ENCODE data around the gene ZNF488. TPM values are rescaled to one million over a fixed set of nuclear protein-coding genes. Genes with fewer than 3 reads are reported as not detected.

The ZNF488 gene
- total and polyA plus RNA-seq, 10 of the 15 experiments (the other 5 are each of a cell fraction or from before 2014, with no cell fraction given), result not detected

GRCh38 chr10:47351899-47352815 is 31.9 kb downstream of the ZNF488 start (continued):
- TF ChIP-seq ZNF592 (IDR thresholded peaks at IDR 0.05), result no peak

GRCh38 chr10:47350671-47351640 is 33.1 kb downstream of the ZNF488 start:
- BruUV-seq (replicated peaks), result no TSS peak
- Histone ChIP-seq H2AFZ (ENCODE audit: control insufficient read depth, low read depth, low read length) (no peak overlapping the region), H3K27me3 (replicated peaks in 1 of 2; ENCODE audit: control insufficient read depth in 2 of 2, insufficient read depth in 2 of 2, low read length in 1 of 2) (no peaks in the 10 kb centered on the region; a peak in 1 of 4 replicates), H4K20me1 (ENCODE audit: control insufficient read depth, insufficient read depth) (no peaks in the 10 kb centered on the region), H3K79me2 (ENCODE audit: control insufficient read depth, insufficient read depth, low read length) (no peaks in the 10 kb centered on the region), H3K4me2 (ENCODE audit: control insufficient read depth, insufficient read depth) (no peak overlapping the region), H3K4me3 (no peak overlapping the region), H3K27ac (ENCODE audit: control insufficient read depth, insufficient read depth) (no peak overlapping the region), H3K36me3 (ENCODE audit: control insufficient read depth in 2 of 2, insufficient read depth in 2 of 2, low read length in 1 of 2) (no peaks in the 10 kb centered on the region), H3K9me3 (replicated peaks; ENCODE audit: control insufficient read depth, insufficient read depth, low read length) (no peaks in the 10 kb centered on the region), H3K4me1 (ENCODE audit: control insufficient read depth, insufficient read depth, low read length) (no peaks in the 10 kb centered on the region), H3K9ac (ENCODE audit: control insufficient read depth, insufficient read depth, low read length) (no peak overlapping the region)
- POLR2A ChIA-PET, result no interaction called here
- in situ Hi-C loops (cut with MboI), result no loop called here
- ATAC-seq, result no peak
- intact Hi-C loops (cut with micrococcal nuclease; ENCODE audit: unreplicated experiment), result no loop called here
- DNase-seq (ENCODE audit: low read depth, low spot score), result no peak
- no peak for FAIRE-seq
- SMC1A ChIA-PET (ENCODE audit: uncharacterized antibody, unreplicated experiment), result no interaction called here
- CTCF ChIA-PET, result no interaction called here
- RAD21 ChIA-PET (ENCODE audit: unreplicated experiment), result no interaction called here
- 48% methylated on average over 39 of the region's 39 CpGs for WGBS (ENCODE audit: insufficient coverage, insufficient replicate concordance, low lambda C conversion rate, missing lambda C conversion rate)
- no peak for TF ChIP-seq TARDBP (IDR thresholded peaks at IDR 0.05; ENCODE audit: borderline replicate concordance)
- no peak for TF ChIP-seq ZSCAN29 (IDR thresholded peaks at IDR 0.05)
- no peak for TF ChIP-seq YY1 (IDR thresholded peaks at IDR 0.05; ENCODE audit: low read depth, low read length)
- no peak for TF ChIP-seq ZZZ3 (IDR thresholded peaks at IDR 0.05; ENCODE audit: control insufficient read depth, insufficient read length, low read depth)
- TF ChIP-seq ZNF207 (IDR thresholded peaks at IDR 0.05; ENCODE audit: borderline replicate concordance), result no peak
- no peak for TF ChIP-seq REST (IDR thresholded peaks at IDR 0.05; ENCODE audit: low read depth, low read length)
- no peak for TF ChIP-seq RFX5 (IDR thresholded peaks at IDR 0.05; ENCODE audit: low read depth, low read length)
- TF ChIP-seq TCF3 (IDR thresholded peaks at IDR 0.05; ENCODE audit: borderline replicate concordance, insufficient read depth, low read depth, low read length), result no peak
- no peak for TF ChIP-seq JUND (IDR thresholded peaks at IDR 0.05; ENCODE audit: low read depth, low read length)
- no peak for TF ChIP-seq USF1 (IDR thresholded peaks at IDR 0.05; ENCODE audit: borderline replicate concordance, extremely low read length, insufficient read depth, low read depth, low read length)
